Measurements from ENCODE around the gene TUBG2. TPM values are rescaled to one million over a fixed set of nuclear protein-coding genes. Genes with fewer than 3 reads are reported as not detected.

TUBG2 gene
- total and polyA plus RNA-seq, 2 of the 8 experiments (the other 6 are each of a cell fraction or from before 2014, with no cell fraction given): 14.8 to 16.6 TPM

- no peak overlapping the region for H2BK20ac ChIP-seq (ENCODE audit: low read length)
- no peak overlapping the region for H3K56ac ChIP-seq (replicated peaks; ENCODE audit: insufficient read length, low read depth, low read length)
- no peak overlapping the region for H3K14ac ChIP-seq (ENCODE audit: insufficient read length)
- H3K23ac ChIP-seq (ENCODE audit: insufficient read length): no peak overlapping the region
- no peaks in the 10 kb centered on the region for H3K27me3 ChIP-seq (replicated peaks in 1 of 4; ENCODE audit: control insufficient read depth in 3 of 4, extremely low read depth in 1 of 4, insufficient read depth in 3 of 4, low read length in 3 of 4)
- no peak overlapping the region for H2BK120ac ChIP-seq (replicated peaks; ENCODE audit: low read depth, low read length)
- WGBS, 2 experiments (ENCODE audit: extremely low coverage in 1 of 2, insufficient coverage in 1 of 2, insufficient read length in 1 of 2, insufficient replicate concordance in 2 of 2, low coverage in 1 of 2, low lambda C conversion rate in 2 of 2, missing lambda C conversion rate in 1 of 2): 91% methylated on average over 20 of the region's 20 CpGs; no CpG with 5 or more reads in 1 of the 2 experiments
- H2AK5ac ChIP-seq (ENCODE audit: low read depth, low read length): no peak overlapping the region
- no peak overlapping the region for H2AFZ ChIP-seq (ENCODE audit: low read length)
- H2BK12ac ChIP-seq (ENCODE audit: low read depth, low read length): no peak overlapping the region
- peaks cover 0 to 4% of the 10 kb centered on the region in 2 experiments for H4K20me1 ChIP-seq (replicated peaks in 1 of 2; ENCODE audit: control insufficient read depth in 1 of 2, insufficient read depth in 2 of 2, low read length in 2 of 2)
- no peak overlapping the region for H3K9ac ChIP-seq (replicated peaks in 1 of 4; ENCODE audit: extremely low read depth in 1 of 4, low read depth in 3 of 4, low read length in 3 of 4)
- H3K27ac ChIP-seq (ENCODE audit: low read depth, low read length): no peak overlapping the region
- ChIA-PET CTCF (ENCODE audit: partially characterized antibody) (interaction anchor here (1.4 kb wide), 1 partner anchor 15 kb away, joined by 7 read pairs; no protein-coding TSS in a partner anchor), POLR2A (ENCODE audit: partially characterized antibody) (interaction anchor here (1.8 kb wide), 1 partner anchor 11 kb away, joined by 5 read pairs; no protein-coding TSS in a partner anchor)
- no peak overlapping the region for H4K5ac ChIP-seq (ENCODE audit: insufficient read length, low read depth, low read length)
- H2BK5ac ChIP-seq (ENCODE audit: low read depth, low read length): no peak overlapping the region
- no peak overlapping the region for H4K91ac ChIP-seq (replicated peaks; ENCODE audit: insufficient read length, low read length)
- H3K18ac ChIP-seq (ENCODE audit: extremely low read depth, low read length): no peak overlapping the region
- H3K79me2 ChIP-seq (ENCODE audit: control insufficient read depth in 1 of 2, insufficient read depth in 2 of 2, low read length in 2 of 2): no peaks in the 10 kb centered on the region
- H3K79me1 ChIP-seq (ENCODE audit: low read depth, low read length): no peaks in the 10 kb centered on the region
- no peak for FAIRE-seq
- no peak overlapping the region for H2BK15ac ChIP-seq (ENCODE audit: low read length)
- H3K4me1 ChIP-seq (replicated peaks in 1 of 4; ENCODE audit: control insufficient read depth in 3 of 4, insufficient read depth in 4 of 4, low read length in 3 of 4): 0 out of 7 replicates have a peak, but pooled peaks cover 0 to 5% (median 0%) of the 10 kb centered on the region in 4 experiments
- H3K36me3 ChIP-seq (ENCODE audit: control insufficient read depth in 2 of 4, insufficient read depth in 4 of 4, low read length in 3 of 4): peaks cover 0 to 6% (median 3%) of the 10 kb centered on the region in 4 experiments; a peak in 5 of 8 replicates
- no peak overlapping the region for H3K4ac ChIP-seq (replicated peaks; ENCODE audit: insufficient read length, low read depth, low read length)
- peaks cover 2% of the 10 kb centered on the region; the same call in 1 of the 2 replicates for H3K23me2 ChIP-seq (ENCODE audit: low read depth, low read length)
- no peak overlapping the region for H3K4me2 ChIP-seq (ENCODE audit: insufficient read depth in 1 of 2, low read depth in 2 of 2, low read length in 2 of 2)
- peak overlapping the region; percentile 17; the same call in 1 of the 2 replicates for H4K8ac ChIP-seq (ENCODE audit: extremely low read depth, insufficient read depth, low read length)
- no peak overlapping the region for H3K4me3 ChIP-seq (ENCODE audit: extremely low read depth in 1 of 4, insufficient read depth in 2 of 4, low read depth in 3 of 4, low read length in 4 of 4)
- H3K9me3 ChIP-seq (ENCODE audit: insufficient read depth in 2 of 2, low read depth in 1 of 2, low read length in 1 of 2): no peaks in the 10 kb centered on the region
- no peak for DNase-seq (ENCODE audit: low read depth in 1 of 2, low spot score in 2 of 2)
Observed at GRCh38 chr17:42695500-42695899, 36.4 kb downstream of the TUBG2 start.
